NCI-H226 (cell line): Measurements from ENCODE around the gene CAPN11.
"Not testable (repeated sequence)": the region's sequence is repeated elsewhere in the genome, so short reads cannot be mapped to it uniquely, and the experiment has no call there.

Experiments used
- DNase-seq: peaks from one replicate; pipeline ENCODE4 v3.0.0-alpha.2; 2015

The CAPN11 gene

DNA sequence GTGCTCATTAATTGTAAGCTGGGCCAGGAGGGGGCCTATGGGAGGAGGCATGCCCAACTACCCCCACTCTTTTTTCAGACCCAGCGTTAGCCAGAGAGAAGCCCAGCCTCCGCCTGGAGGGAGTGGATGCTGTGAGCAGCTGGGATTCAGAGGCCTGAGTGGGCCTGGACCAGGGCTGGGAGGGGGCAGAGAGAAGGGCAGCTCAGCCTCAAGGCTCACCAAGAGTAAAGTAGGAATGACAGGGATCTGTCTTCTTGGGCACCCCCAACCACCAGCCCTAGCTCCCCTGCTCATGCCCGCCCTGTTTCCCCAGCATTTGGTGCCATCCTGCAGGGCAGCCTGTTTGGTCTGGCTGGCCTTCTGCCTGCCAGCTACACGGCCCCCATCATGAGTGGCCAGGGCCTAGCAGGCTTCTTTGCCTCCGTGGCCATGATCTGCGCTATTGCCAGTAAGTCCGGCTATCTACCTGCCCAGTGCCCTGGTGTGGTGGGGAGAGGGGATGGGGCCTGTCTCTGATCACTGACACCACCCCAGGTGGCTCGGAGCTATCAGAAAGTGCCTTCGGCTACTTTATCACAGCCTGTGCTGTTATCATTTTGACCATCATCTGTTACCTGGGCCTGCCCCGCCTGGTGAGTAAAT is 71.5 kb downstream of the CAPN11 start:
- DNase-seq, result no peak

DNA sequence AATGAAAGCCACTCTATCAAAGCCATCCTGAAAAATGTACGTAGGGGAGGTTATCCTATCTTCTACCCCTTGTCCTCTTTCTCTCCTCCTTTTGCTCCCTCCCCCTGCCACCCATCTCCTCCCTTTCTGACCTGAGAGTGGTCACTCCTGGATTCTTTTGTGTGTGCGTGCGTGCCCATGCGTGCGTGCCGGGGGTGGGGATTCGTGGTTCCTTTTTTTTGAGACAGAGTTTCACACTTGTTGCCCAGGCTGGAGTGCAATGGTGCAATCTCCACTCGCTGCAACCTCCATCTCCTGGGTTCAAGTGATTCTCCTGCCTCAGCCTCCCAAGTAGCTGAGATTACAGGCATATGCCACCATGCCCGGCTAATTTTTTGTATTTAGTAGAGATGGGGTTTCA is 72.8 kb downstream of the CAPN11 start:
- not testable (repeated sequence) for DNase-seq

DNA sequence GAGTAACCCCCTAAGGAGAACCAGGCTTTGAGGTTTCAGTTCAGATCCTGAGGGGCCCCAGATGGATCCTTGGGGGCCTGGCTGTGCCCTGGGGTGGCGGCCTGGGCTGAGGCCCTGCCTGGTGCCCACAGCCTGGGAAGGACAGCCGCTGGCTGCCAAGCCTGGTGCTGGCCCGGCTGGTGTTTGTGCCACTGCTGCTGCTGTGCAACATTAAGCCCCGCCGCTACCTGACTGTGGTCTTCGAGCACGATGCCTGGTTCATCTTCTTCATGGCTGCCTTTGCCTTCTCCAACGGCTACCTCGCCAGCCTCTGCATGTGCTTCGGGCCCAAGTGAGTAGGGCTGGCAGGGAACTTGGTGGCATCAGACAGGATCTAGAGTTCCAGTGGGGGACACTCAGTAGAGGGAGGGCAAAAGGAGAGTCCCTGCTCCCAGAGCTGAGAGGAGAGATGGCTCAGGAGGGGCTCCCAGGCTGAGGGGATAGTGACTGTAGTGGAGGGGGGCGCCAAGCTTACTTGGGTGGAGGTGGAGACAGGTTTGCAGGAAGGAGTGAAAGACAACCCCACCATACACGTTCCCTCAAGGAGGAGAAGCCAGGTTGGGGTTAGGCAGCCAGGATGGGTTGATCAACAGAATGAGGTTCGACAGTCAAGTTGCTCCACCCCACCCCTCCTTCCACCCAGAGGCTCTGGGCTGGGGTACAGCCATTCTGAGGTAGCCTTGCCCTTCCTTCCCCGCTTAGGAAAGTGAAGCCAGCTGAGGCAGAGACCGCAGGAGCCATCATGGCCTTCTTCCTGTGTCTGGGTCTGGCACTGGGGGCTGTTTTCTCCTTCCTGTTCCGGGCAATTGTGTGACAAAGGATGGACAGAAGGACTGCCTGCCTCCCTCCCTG is 74.3 kb downstream of the CAPN11 start:
- DNase-seq, result no peak

DNA sequence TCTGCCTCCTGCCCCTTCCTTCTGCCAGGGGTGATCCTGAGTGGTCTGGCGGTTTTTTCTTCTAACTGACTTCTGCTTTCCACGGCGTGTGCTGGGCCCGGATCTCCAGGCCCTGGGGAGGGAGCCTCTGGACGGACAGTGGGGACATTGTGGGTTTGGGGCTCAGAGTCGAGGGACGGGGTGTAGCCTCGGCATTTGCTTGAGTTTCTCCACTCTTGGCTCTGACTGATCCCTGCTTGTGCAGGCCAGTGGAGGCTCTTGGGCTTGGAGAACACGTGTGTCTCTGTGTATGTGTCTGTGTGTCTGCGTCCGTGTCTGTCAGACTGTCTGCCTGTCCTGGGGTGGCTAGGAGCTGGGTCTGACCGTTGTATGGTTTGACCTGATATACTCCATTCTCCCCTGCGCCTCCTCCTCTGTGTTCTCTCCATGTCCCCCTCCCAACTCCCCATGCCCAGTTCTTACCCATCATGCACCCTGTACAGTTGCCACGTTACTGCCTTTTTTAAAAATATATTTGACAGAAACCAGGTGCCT is 75.0 kb downstream of the CAPN11 start:
- no peak for DNase-seq
